SK-N-MC (cell line): ENCODE measurements around the gene TAX1BP3.

ENCODE experiments used
- EZH2 ChIP-seq: fragments of 200-600 bp; sonication (generic); IDR thresholded peaks from one replicate; pipeline ENCODE4 v1.6.1; 2017; ENCODE audit warnings: antibody characterized with exemption
- FOXP2 ChIP-seq: optimal IDR thresholded peaks from 2 replicates; pipeline ENCODE3; 2011; ENCODE audit warnings: mild to moderate bottlenecking, moderate library complexity; ENCODE audit not compliant: insufficient read depth; ENCODE audit errors: extremely low read length, control extremely low read depth
- POLR2AphosphoS5 ChIP-seq: IDR thresholded peaks from 2 replicates; pipeline ENCODE4 v1.6.1; 2012; ENCODE audit warnings: mild to moderate bottlenecking, low read depth, low read length, borderline replicate concordance

DNA sequence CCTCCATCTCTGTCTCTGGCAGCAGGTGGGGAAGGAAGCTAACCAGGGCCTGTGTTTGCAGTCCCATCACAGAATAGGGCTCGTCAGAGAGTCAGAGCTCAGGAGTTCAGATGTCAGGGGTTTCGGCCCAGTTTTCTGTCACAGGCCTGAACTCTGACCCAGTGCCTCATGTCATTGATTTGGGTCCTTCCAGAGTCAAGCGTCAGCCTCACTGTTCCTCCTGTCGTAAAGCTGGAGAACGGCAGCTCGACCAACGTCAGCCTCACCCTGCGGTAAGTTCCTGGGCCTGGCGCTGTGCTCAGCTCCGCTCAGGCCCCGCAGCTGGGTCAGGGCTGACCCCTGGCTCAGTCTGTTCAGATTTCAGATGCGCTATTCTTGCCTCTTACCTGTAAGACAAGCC lies 21.1 kb downstream of the TAX1BP3 start:
- TF ChIP-seq POLR2AphosphoS5 = no peak
- TF ChIP-seq EZH2 = no peak
- TF ChIP-seq FOXP2 = no peak
